MG63 (cell line): ENCODE measurements around the gene VGLL4. TPM values are rescaled to one million over a fixed set of nuclear protein-coding genes. Genes with fewer than 3 reads are reported as not detected.

Source experiments
- DNase-seq: peaks from one replicate; pipeline ENCODE4 v3.0.0-alpha.2; 2020
- H3K27me3 ChIP-seq: fragments of 250-450 bp; sonication (Bioruptor Pico); 2 replicates; pipeline ENCODE4 v1.5.1; 2020; ENCODE audit warnings: mild to moderate bottlenecking, moderate library complexity
- H3K36me3 ChIP-seq: fragments of 250-450 bp; sonication (Bioruptor Pico); 2 replicates; pipeline ENCODE4 v1.5.1; 2020; ENCODE audit warnings: mild to moderate bottlenecking, moderate library complexity
- H3K4me3 ChIP-seq: fragments of 250-450 bp; sonication (Bioruptor Pico); 2 replicates; pipeline ENCODE4 v1.5.1; 2020; ENCODE audit warnings: mild to moderate bottlenecking, moderate library complexity
- H3K9me3 ChIP-seq: fragments of 250-450 bp; sonication (Bioruptor Pico); 2 replicates; pipeline ENCODE4 v1.5.1; 2020; ENCODE audit warnings: mild to moderate bottlenecking, moderate library complexity
- total RNA-seq: library from RNA; depleted of rRNA; stranded (reverse); fragments of >200 nt; shearing (Covaris generic); gene quantifications from 2 replicates; pipeline ENCODE4 v1.2.3, GENCODE V29; 2014; ENCODE audit warnings: low replicate concordance

The VGLL4 gene
- total RNA-seq, 1 experiment from 2014 or later: 21.1 TPM

DNA sequence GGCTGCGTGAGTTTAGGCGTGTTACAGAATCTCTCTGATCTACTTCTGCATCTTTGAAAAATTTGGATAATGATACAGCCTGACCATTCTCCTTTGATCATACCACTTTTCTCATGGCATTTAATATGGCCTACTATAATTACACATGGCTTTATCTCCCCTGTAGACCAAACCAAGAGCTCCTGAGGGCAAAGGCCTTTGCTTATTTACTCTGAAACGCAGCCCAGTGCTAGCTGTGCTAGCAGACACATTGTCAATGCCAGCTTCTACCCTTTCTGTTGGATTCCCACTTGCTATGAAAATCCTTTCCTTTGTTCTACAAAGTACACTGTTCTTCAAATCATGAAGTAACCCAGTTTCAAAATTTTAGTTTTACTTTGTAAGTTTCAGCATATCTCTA is 16.5 kb upstream of the VGLL4 start:
- H3K36me3 ChIP-seq: no peaks in the 10 kb centered on the region
- H3K4me3 ChIP-seq: no peak overlapping the region
- peak; percentile 48 for DNase-seq
- H3K27me3 ChIP-seq: no peaks in the 10 kb centered on the region
- H3K9me3 ChIP-seq: no peaks in the 10 kb centered on the region

DNA sequence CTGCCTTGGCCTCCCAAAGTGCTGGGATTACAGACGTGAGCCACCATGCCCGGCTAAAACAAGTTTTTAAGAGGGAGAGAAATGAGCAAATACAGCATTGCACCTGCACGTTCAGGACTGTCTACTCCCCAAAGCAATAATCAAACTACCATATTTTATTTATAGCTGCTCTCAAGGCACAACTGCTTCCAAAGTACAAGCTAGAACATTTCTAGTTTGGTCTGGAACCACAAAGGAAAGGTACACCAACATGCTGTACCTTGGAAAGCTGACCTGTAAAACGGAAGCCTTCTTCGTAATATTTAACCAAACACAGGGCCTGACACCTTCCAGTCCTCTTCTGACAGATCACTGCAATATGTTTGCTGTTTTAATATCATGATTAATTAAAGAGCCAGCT is 14.5 kb upstream of the VGLL4 start:
- H3K27me3 ChIP-seq: no peaks in the 10 kb centered on the region
- DNase-seq: no peak
- H3K36me3 ChIP-seq: no peaks in the 10 kb centered on the region
- H3K9me3 ChIP-seq: no peaks in the 10 kb centered on the region
- no peak overlapping the region for H3K4me3 ChIP-seq

DNA sequence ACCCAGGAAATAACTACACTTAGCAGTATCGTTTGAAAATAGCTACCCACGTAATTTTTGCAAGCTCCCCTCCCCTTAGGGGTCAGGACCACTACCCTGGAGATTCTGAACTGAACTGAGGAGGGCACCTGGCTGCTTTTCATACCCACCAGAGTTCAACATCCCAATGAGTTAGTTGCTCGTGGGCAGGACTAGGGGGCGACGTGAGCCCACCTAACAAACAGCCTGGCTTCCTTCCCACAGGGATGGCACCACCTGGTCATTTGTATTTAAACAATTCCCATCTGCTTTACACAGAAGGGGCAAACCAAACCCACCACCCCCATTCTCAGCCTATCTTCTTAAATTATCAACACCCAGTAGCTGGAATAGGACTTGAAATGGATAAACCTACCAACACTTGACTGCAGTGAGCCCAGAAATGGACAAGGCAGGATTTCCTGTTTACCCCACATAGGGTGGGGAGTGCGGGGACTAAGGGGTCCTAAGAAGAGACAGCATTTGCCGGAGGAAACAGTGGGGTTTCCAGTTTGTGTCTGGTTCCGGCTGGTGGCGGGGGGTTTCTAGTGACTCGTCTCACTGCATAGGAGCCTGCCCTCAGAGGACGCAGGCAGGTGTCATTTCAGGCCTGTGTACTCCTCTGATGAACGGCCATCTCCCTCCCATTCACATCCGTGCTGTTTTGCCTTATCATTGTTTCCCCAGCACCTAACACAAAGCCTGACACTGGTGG is 11.6 kb upstream of the VGLL4 start:
- no peak for DNase-seq
- Histone ChIP-seq H3K4me3 (no peak overlapping the region), H3K36me3 (no peaks in the 10 kb centered on the region), H3K27me3 (no peaks in the 10 kb centered on the region), H3K9me3 (no peaks in the 10 kb centered on the region)

DNA sequence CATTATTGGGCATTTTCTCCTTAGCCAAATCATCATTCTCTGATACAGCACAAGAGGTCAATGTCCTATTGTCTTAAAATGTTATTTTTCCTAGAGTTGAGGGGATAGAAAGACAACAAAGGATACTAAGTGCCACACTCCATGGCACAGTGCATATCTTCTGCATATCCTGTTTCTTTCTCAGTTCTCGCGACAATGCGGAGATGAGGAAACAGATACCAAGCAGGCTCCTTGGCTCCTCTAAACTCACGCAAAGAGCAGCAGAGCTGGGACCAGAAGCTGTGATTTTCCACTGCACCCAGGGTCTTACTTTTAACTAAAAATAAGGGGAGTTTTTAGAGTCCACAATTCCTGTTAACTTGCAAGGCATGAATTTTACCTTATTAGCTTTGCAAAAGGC is 10.5 kb upstream of the VGLL4 start:
- DNase-seq: no peak
- H3K27me3 ChIP-seq: no peaks in the 10 kb centered on the region
- no peaks in the 10 kb centered on the region for H3K36me3 ChIP-seq
- no peak overlapping the region for H3K4me3 ChIP-seq
- H3K9me3 ChIP-seq: no peaks in the 10 kb centered on the region

DNA sequence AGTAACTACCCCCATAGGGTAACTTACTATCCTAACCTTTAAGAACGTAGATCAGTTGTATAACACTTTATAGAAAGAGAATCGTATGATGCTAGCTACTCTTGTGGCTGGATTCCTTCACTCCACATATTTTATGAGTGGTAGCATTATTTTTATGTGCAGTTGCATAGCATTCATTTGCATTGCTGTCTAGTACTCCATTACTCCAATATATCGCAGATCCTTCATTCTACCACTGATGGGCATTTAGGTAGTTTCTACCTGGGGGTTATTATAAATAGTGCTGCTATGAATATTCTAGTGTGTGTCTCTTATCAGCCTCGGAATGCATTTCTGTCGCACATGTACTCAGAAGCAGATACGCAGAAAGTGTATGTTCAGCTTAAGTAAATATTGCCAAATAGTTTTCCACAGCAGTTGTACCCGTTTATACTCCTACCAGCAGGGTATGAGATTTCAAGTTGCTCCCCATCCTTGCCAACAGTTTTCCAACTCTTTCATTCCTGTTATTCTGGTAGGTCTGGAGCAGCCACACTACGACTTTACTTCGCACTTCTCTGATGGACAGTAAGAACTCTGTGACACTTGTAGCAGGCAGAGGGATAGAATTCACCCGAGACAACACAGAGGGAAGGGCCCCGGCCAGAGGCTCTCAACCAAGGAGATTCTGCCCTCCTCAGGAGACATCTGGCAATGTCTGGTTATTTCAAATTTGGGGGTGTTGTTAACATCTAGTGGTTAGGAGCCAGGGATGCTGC is 9.8 kb upstream of the VGLL4 start:
- DNase-seq: no peak
- no peaks in the 10 kb centered on the region for H3K9me3 ChIP-seq
- no peaks in the 10 kb centered on the region for H3K36me3 ChIP-seq
- no peak overlapping the region for H3K4me3 ChIP-seq
- H3K27me3 ChIP-seq: no peaks in the 10 kb centered on the region

DNA sequence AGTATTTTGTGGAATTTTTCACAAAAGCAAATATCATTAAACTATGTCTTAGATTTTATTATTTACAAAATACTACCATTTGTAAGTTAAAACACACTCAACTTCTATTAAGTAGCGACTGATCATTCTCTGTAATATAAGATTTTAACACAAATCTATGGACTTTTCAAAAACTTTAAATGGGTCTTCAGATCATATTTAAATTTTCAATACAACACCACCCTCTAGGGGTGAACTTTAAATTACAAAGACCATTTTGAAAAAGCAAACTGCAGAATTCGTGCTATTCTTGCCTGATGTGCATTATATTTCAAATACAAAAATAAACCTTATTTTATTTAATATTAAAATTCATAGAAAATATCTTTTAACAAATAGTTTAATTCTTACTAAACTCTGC is 8.2 kb upstream of the VGLL4 start:
- H3K36me3 ChIP-seq: no peaks in the 10 kb centered on the region
- no peak for DNase-seq
- H3K4me3 ChIP-seq: no peak overlapping the region
- no peaks in the 10 kb centered on the region for H3K9me3 ChIP-seq
- H3K27me3 ChIP-seq: no peaks in the 10 kb centered on the region

DNA sequence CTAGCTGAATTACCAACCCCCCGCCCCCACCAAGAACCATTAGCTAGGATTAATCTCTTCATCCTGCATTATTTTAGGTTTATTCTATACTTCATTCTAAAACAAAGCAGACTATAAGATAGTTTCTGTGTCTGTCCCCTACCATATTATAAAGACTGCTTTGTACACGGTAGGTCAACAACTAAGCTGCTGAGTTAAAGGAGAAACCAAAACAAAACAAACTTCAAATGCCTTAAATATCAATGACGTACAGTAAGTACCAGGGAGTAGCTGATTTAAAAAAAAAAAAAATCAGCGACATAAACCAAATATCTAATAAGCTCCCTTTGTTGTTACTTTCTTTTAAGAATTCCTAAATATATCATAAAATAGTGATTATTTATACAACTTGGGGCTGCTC is 7.8 kb upstream of the VGLL4 start:
- Histone ChIP-seq H3K9me3 (no peaks in the 10 kb centered on the region), H3K36me3 (no peaks in the 10 kb centered on the region), H3K4me3 (no peak overlapping the region), H3K27me3 (no peaks in the 10 kb centered on the region)
- DNase-seq: no peak

DNA sequence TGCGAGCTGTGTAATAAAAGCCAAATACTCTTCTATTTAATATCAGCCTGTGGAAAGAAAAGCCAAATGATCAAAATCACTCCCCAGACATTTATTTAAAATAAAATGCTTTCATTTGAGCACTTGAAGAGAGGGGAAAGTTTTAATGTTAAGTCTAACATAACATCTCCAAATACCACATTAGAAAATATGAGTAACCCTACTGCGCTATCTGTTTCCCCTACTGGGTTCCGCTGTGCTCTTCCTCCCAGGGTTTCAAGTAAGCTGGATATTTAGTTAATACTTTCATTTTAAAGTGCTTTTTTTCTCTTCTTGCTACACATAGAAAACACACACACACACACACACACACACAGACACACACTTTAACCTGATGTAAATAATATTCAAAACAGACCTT is 6.7 kb upstream of the VGLL4 start:
- Histone ChIP-seq H3K4me3 (no peak overlapping the region), H3K9me3 (no peaks in the 10 kb centered on the region), H3K36me3 (no peaks in the 10 kb centered on the region), H3K27me3 (no peaks in the 10 kb centered on the region)
- DNase-seq: no peak

DNA sequence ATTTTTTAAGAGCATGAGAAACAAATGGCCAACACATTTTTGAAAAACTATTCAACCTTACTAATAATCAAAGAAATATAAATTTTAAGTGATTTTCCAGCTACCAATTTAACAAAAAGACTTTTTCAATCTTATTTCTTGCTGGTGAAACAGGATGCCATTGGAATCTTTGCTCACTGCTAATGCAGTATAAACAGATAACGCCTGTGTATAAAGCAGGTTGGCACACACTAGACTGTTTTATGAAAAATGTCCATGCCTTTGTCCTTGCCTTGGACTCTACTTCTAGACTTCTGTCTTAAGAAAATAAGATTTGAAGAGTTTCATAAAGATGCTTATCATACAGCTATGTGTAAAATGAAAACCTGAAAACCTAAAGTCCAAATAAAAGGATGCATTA is 5.0 kb upstream of the VGLL4 start:
- Histone ChIP-seq H3K4me3 (no peak overlapping the region), H3K9me3 (no peaks in the 10 kb centered on the region), H3K27me3 (no peaks in the 10 kb centered on the region), H3K36me3 (no peaks in the 10 kb centered on the region)
- no peak for DNase-seq

DNA sequence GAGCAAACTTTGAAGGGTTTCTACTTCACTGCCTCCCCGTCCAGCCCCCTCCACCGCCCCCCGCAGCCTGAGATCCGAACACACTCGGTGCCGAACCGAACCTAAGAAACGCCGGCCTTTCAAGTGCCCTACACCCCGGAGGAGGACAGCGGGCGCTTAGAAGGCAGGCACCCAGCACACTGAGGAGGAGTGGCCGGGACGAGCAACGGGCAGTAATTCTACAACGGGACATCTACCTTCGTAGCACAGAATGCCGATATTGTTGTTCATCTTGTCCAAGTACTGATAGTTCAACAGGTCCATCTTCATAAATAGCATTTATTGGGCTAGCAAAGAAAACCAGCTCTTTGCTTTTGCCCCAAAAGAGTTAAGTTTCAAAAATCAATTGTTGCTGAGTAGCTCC is 513 bp downstream of the VGLL4 start:
- peak overlapping the region; percentile 64 for H3K4me3 ChIP-seq
- H3K9me3 ChIP-seq: no peaks in the 10 kb centered on the region
- H3K27me3 ChIP-seq: no peaks in the 10 kb centered on the region
- DNase-seq: peak; percentile 20
- peaks cover 8% of the 10 kb centered on the region; the same call in 1 of the 2 replicates for H3K36me3 ChIP-seq

DNA sequence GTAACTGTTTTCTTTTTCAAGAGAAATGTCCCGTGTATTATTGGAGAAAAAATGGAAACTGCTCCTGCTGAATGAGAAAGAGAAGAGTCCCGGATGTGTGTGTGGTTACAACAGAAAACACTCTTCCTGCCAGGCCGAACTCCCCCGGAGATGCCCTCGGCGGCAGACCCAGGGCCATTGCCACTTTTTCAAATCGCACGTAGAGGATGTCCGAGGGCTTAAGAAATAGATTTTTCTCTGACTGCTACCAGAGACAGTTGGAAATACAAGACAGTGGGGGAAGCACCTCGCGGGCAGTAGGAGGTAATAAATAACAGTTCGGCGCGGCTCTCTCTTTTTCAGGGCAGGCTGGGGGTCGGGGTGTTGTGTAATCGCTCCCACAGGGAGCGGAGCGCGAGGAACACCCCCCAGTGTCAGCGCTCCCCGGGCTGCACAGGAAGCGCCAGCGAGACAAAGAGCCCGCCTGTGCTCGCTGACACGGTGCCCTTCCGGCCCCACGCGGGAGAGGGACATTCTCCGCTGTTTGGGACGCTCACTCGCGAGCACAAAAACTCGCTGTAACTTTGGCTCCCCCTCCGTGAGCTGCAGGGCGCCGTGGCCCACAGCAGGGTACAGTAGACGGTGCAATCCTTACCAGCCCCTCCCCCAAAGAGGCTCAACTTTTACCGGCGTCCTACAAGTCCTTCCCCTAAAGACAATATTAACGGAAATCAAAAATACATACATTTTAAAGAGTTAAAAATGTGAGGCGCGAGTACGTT is 1.1 kb downstream of the VGLL4 start:
- DNase-seq: peak; percentile 68
- no peaks in the 10 kb centered on the region for H3K9me3 ChIP-seq
- H3K4me3 ChIP-seq: peak overlapping the region; percentile 64
- H3K36me3 ChIP-seq: peaks cover 8% of the 10 kb centered on the region; the same call in 1 of the 2 replicates
- H3K27me3 ChIP-seq: no peaks in the 10 kb centered on the region

DNA sequence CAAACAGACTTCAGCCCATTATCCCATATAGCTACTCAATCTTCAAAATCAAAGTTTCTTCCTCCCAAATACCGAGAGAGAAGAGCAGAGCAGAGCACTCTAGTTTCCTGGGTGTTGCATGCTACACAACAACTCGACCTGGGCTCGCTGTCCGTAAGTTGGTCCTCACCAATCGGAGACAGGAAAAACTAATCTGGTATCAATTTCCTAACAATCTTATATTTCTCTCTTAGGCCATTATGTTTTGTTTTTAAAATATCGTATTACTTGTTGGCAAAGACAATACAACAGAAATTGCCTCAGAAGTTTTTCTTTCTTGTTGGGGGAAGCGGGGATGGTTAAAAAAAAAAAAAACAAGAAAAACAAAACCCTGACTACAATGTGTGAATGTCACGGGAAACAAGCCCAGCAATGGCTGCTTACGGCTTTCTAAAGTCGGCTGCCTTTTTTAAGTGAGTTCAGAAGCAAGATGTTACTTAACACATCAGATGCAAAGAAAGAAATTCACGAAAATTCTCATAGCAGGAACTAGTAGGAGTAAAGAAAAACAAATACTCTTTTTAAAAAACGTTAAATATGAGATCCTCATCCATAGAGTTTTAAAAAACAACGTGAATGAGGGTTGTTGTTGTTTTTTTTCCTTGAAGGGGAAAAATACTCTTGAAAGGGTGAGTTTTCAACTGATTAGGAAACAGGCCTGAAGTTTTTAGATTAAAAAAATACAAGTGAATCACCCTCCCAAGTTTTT is 1.9 kb downstream of the VGLL4 start:
- Histone ChIP-seq H3K27me3 (no peaks in the 10 kb centered on the region), H3K4me3 (peak overlapping the region; percentile 64), H3K36me3 (peaks cover 8% of the 10 kb centered on the region; the same call in 1 of the 2 replicates), H3K9me3 (no peaks in the 10 kb centered on the region)
- DNase-seq: peak; percentile 21

DNA sequence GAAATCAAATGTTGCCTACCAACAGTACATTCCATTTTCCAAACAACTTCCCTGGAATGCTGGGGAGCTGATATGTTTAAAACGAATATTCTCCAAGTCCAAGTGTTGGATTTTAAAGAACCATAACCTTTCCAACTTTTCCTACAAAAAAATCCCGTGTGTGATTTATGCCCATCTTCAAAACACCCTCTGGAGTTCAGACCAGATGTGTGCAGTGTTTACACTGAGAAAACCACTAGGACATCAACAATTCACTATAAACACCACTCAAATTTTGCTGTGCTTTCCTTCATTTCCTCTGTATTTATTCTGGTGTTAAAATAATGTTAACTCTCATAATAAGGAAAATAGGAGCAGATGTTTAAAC is 2.4 kb downstream of the VGLL4 start:
- H3K4me3 ChIP-seq: peak overlapping the region; percentile 64
- H3K36me3 ChIP-seq: peaks cover 8% of the 10 kb centered on the region; the same call in 1 of the 2 replicates
- DNase-seq: no peak
- no peaks in the 10 kb centered on the region for H3K9me3 ChIP-seq
- H3K27me3 ChIP-seq: no peaks in the 10 kb centered on the region

DNA sequence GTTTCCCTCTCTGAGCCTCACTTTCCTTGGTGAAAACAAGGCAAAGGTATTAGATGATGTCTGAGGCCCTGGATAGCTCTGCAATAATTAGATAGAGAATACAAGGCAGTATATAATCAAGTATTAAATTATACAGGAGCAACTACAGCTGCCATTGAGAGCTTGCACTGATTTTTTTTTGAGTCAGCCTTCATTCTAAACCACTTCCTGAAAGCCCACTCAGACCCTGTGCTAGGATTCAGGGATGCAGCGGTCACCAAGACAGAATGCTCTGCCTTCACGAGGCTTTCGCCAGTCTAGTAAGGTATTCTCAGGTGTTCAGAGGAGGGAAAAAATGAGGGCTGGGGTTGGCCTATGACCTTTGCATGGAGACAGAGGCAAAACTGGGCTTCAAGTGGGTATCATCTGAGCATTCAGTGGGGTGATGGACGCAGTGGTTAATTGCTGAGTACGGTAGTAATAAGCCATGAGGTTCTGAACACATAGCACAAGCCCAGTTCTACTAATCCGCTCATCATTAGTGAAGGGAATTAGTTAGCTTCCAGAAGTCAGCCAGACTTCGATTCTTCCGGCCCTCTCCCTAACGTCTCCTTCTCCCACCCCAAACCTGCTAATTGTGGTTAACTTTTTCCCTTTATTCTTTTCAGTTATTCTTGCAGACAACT is 3.6 kb downstream of the VGLL4 start:
- Histone ChIP-seq H3K27me3 (no peaks in the 10 kb centered on the region), H3K4me3 (peak overlapping the region; percentile 64), H3K36me3 (peaks cover 8% of the 10 kb centered on the region; the same call in 1 of the 2 replicates), H3K9me3 (no peaks in the 10 kb centered on the region)
- DNase-seq: no peak

DNA sequence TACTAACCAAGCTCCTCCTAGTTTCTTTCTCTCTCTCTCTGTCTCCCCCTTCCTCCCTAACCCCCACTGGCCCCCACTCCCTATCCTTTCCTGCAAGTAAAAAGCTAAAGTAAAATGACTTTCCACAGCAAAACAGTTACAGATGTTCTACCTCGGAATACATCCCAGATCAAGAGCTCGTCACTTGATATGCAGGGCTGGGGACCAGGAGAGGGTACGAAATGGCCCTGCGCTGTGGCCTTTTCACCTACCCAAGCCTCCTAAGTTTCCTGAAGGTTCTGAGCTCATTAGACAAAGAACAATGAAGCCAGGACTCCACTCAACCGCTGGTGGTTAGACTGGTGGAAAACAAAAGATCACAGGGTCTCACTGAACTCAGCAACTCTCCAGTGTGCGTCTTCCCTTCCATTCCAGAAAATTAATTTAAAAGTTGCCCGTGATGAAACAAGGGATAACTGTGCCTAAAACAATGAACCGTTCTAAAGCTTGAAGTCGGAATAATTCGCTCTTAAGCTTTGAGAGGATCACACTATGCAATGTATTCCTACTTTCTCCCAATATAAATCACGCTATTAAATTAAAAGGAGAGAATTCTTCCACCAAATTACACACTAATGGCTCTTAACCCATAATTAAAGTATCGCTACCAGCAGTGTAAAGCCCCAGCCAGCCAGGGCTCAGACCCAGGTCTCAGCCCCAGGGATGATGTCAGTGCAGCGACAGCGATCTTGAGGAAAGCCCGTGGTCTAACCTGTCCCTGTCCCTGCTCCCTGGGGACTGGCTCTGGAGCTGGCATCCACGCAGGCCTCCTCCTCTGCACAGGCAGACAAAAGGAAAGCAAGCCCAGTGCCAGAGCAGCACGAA is 5.0 kb downstream of the VGLL4 start:
- peaks cover 8% of the 10 kb centered on the region; the same call in 1 of the 2 replicates for H3K36me3 ChIP-seq
- peak overlapping the region; percentile 19 for H3K4me3 ChIP-seq
- H3K27me3 ChIP-seq: no peaks in the 10 kb centered on the region
- peak; percentile 12 for DNase-seq
- H3K9me3 ChIP-seq: no peaks in the 10 kb centered on the region
